Lower lobe of right lung (tissue), 2 donors: ENCODE results near the gene PROK1. TPM values are rescaled to one million over a fixed set of nuclear protein-coding genes. Genes with fewer than 3 reads are reported as not detected.
"Not testable (repeated sequence)": the region's sequence is repeated elsewhere in the genome, so short reads cannot be mapped to it uniquely, and the experiment has no call there.

Source experiments
- ATAC-seq, 2 donors: fragments of 200-7000 bp; cut with Tn5 transposase; one replicate each; pipeline ENCODE4 v1.9.1; 2020 to 2022; ENCODE audit warnings: mild to moderate bottlenecking in 2 of 2, moderate library complexity in 2 of 2
- DNase-seq: peaks from one replicate; pipeline ENCODE4 v3.0.0-alpha.2; 2020
- H3K27ac ChIP-seq: fragments of 200-600 bp; one replicate; pipeline ENCODE4 v1.8.0; 2022
- H3K27me3 ChIP-seq: fragments of 200-600 bp; one replicate; pipeline ENCODE4 v1.8.0; 2022; ENCODE audit warnings: low read depth
- H3K36me3 ChIP-seq: fragments of 200-600 bp; one replicate; pipeline ENCODE4 v1.8.0; 2022; ENCODE audit warnings: mild to moderate bottlenecking
- H3K4me1 ChIP-seq: fragments of 200-600 bp; one replicate; pipeline ENCODE4 v1.8.0; 2022
- H3K4me3 ChIP-seq: fragments of 200-600 bp; one replicate; pipeline ENCODE4 v1.8.0; 2022; ENCODE audit warnings: mild to moderate bottlenecking
- H3K9me3 ChIP-seq: fragments of 200-600 bp; one replicate; pipeline ENCODE4 v1.8.0; 2022
- intact Hi-C: fragments of 100-400 bp; cut with DNase I; formaldehyde crosslinking; loops from one replicate; pipeline ENCODE4 v1.11.0; 2022
- total RNA-seq: library from RNA; stranded (reverse); fragmentation: NEBNext Ultra II Directional; extraction: Animal tissue kit (Norgen Biotek cat#: 25700); gene quantifications from one replicate; pipeline ENCODE4 v1.2.1, GENCODE V29; 2021
- TF ChIP-seq, protein P1 (sequence below): fragments of 200-600 bp; IDR thresholded peaks from one replicate; pipeline ENCODE4 v1.8.0; 2022; ENCODE audit warnings: antibody characterized with exemption, mild to moderate bottlenecking
- donor health status: DM: no; HTN: yes; CAD: no; lungs with severe emphysema.

Gene PROK1
- total RNA-seq, 1 donor from 2014 or later: not detected

DNA sequence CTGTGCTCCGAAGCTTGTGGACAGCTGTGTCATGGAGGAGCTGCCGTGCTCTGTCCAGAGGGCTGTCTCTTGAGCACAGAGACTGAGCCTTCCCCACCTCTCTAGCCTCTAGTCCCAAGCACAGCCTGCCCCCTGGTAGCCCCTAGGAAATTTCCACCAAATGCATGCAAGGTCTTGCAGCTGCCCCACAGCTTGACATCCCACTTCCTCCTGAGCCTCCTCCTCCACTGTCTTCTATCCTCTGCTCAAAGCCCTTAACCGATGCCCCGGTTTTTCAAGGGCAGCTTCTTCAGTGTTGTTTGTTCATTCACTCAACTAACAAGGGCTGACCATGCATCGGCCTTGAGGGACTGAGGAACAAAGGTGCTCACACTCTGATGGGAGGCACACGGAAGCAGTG is 20.6 kb upstream of the PROK1 start:
- Histone ChIP-seq H3K27ac (no peak overlapping the region), H3K4me1 (peaks cover 14% of the 10 kb centered on the region), H3K4me3 (no peak overlapping the region), H3K27me3 (no peaks in the 10 kb centered on the region), H3K9me3 (no peaks in the 10 kb centered on the region), H3K36me3 (no peaks in the 10 kb centered on the region)
- TF ChIP-seq, protein P1, sequence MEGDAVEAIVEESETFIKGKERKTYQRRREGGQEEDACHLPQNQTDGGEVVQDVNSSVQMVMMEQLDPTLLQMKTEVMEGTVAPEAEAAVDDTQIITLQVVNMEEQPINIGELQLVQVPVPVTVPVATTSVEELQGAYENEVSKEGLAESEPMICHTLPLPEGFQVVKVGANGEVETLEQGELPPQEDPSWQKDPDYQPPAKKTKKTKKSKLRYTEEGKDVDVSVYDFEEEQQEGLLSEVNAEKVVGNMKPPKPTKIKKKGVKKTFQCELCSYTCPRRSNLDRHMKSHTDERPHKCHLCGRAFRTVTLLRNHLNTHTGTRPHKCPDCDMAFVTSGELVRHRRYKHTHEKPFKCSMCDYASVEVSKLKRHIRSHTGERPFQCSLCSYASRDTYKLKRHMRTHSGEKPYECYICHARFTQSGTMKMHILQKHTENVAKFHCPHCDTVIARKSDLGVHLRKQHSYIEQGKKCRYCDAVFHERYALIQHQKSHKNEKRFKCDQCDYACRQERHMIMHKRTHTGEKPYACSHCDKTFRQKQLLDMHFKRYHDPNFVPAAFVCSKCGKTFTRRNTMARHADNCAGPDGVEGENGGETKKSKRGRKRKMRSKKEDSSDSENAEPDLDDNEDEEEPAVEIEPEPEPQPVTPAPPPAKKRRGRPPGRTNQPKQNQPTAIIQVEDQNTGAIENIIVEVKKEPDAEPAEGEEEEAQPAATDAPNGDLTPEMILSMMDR: no peak
- no peak for ATAC-seq
- DNase-seq: no peak
- intact Hi-C loops: no loop called here

DNA sequence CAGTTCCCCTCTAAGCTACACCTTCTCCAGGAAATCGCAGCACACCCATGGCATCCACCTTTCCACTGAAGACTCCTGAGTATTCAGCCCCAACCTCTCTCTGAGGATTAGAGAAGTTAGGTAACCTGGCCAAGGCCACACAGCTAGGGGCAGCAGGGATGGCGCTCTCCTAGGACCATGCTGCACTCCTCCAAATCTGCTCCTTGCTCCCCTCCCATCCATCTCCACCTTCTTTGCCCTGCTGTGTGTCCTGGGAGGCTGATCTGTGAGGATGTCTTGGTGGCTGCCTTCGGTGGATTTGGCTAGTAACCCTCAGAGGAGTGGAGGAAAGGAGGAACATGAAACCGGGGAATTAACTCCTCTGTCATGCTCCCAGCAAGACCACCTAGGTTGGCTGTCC is 20.0 kb upstream of the PROK1 start:
- H3K4me3 ChIP-seq: no peak overlapping the region
- no peaks in the 10 kb centered on the region for H3K9me3 ChIP-seq
- H3K36me3 ChIP-seq: no peaks in the 10 kb centered on the region
- TF ChIP-seq, protein P1: no peak
- intact Hi-C loops: no loop called here
- no peaks in the 10 kb centered on the region for H3K27me3 ChIP-seq
- ATAC-seq: no peak
- H3K27ac ChIP-seq: no peak overlapping the region
- peaks cover 13% of the 10 kb centered on the region for H3K4me1 ChIP-seq
- DNase-seq: no peak

DNA sequence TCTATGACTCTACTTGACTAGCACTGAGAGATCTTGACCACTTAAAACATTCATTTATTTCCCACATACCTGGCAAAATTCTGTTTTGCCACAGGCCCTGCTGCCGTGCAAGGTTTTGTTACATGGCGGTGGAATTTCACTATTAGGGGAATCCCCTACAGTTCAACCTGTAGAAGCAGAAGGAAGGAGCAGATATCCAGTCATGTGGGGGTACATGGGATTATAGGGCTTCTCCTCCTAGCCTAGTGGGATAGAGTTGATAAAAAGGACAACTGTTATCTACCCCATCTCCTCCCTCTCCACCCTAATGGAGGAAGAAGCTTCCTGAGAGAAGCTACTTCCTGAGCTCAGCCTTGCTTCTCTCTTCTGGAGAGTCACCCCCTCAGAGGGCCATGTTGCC is 17.7 kb upstream of the PROK1 start:
- Histone ChIP-seq H3K27me3 (no peaks in the 10 kb centered on the region), H3K27ac (peak overlapping the region; percentile 53), H3K36me3 (no peaks in the 10 kb centered on the region), H3K4me1 (peaks cover 13% of the 10 kb centered on the region), H3K9me3 (no peaks in the 10 kb centered on the region), H3K4me3 (no peak overlapping the region)
- DNase-seq (no peak), ATAC-seq (peak in 1 of 2 donors; percentile 54)
- intact Hi-C loops: no loop called here
- TF ChIP-seq, protein P1: no peak

DNA sequence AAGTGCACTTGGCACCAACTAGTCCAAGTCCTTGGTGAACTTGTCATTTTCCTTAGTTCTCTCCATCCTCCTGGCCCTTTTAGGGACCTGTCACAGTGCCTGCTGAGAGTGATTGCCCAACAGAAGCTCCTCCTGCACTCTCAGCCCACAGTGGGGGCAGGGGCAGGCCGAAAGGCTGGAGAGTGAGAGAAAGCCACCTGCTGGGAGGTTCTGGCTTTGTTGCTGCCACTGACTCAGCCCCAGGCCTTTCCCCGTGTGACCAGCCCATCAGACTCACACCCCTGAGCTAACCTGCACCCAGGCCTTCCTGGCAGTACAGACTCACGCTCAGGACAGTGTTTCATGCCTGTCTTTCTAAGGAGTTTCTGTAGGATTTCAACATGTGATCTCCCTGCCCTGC is 17.1 kb upstream of the PROK1 start:
- peak overlapping the region; percentile 53 for H3K27ac ChIP-seq
- H3K27me3 ChIP-seq: no peaks in the 10 kb centered on the region
- H3K4me1 ChIP-seq: peaks cover 13% of the 10 kb centered on the region
- H3K4me3 ChIP-seq: no peak overlapping the region
- no peaks in the 10 kb centered on the region for H3K36me3 ChIP-seq
- ATAC-seq (peak; percentile 94 to 96), DNase-seq (peak; percentile 80)
- TF ChIP-seq, protein P1: peak; percentile 17
- intact Hi-C loops: no loop called here
- H3K9me3 ChIP-seq: no peaks in the 10 kb centered on the region

DNA sequence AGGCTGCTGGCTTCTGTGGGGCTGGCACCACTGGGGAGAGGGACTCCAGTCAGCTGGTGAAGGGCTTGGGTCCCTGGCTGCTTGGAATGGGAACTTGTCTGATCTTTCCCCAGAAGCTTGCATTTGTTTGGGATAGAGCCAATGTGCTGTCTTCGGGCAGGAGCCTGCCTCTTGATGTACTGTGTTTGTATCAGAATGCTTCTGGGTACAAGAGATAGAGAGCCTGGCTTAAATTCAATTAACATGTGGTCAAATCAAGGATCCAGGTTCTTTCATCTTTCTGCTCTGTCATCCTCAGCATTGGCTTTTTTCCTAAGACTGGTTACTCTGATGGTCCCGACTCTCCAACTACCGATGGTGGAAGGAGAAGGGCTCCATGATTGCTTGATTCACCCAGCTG is 16.0 kb upstream of the PROK1 start:
- Histone ChIP-seq H3K4me1 (peaks cover 13% of the 10 kb centered on the region), H3K4me3 (no peak overlapping the region), H3K27me3 (no peaks in the 10 kb centered on the region), H3K9me3 (no peaks in the 10 kb centered on the region), H3K27ac (no peak overlapping the region), H3K36me3 (no peaks in the 10 kb centered on the region)
- intact Hi-C loops: no loop called here
- ATAC-seq (no peak), DNase-seq (no peak)
- TF ChIP-seq, protein P1: no peak

DNA sequence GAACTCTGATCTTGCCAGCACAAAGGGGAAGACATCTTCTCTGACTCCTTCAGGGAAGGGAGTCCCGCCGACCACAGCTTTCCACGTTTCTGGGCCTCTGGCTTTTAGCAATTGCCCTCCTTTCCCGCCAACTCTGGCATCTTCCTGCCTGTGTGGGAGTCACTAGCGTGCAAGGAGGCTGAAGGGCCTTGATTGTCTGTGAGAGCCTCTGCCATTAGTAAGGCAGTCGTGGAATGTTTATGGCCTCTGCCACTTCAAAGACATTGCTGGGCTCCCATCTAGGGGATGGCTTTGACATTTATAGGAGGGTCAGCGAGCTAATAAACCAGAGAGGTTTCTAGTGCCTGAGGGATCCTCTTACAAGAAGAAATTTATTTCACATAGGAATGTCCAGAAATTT is 14.3 kb upstream of the PROK1 start:
- DNase-seq: no peak

DNA sequence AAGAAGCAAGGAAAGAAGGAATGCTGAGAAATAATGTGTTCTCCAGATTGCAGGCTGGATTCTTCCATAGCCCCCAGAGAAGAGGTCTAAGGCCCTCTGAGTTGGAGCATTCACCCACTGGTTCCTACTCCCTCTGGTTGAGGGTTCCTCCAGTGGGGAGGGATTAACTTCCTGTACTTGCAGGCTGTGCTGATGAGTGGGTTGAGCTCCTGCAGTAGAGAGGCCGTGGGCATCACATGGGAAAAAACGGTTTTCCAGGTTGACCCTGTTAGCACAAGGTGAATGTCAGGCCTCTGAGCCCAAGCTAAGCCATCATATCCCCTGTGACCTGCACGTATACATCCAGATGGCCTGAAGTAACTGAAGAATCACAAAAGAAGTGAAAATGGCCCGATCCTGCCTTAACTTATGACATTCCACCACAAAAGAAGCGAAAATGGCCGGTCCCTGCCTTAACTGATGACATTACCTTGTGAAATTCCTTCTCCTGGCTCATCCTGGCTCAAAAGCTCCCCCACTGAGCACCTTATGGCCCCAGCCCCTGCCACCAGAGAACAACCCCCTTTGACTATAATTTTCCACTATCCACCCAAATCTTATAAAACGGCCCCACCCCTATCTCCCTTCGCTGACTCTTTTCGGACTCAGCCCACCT is 13.2 kb upstream of the PROK1 start:
- ATAC-seq, H3K9me3 ChIP-seq, H3K27me3 ChIP-seq, H3K27ac ChIP-seq, DNase-seq, intact Hi-C loops, H3K4me3 ChIP-seq, H3K36me3 ChIP-seq: not testable (repeated sequence)
- H3K4me1 ChIP-seq: peaks cover 22% of the 10 kb centered on the region

More for the DNA sequence above, 14.3 kb upstream of the PROK1 start:
- H3K36me3 ChIP-seq: no peaks in the 10 kb centered on the region
- no peak overlapping the region for H3K27ac ChIP-seq
- H3K9me3 ChIP-seq: no peaks in the 10 kb centered on the region
- intact Hi-C loops: no loop called here
- H3K4me3 ChIP-seq: no peak overlapping the region
- H3K27me3 ChIP-seq: no peaks in the 10 kb centered on the region
- no peak for ATAC-seq
- H3K4me1 ChIP-seq: peaks cover 21% of the 10 kb centered on the region
- TF ChIP-seq, protein P1: no peak
